ENCODE measurements around the gene RBM3.

Gene RBM3

GRCh38 chrX:48617542-48618340 lies 43.5 kb downstream of the RBM3 start:
- DNase-seq (ENCODE audit: low read depth in 2 of 3, low spot score in 2 of 3) = no peak

DNA sequence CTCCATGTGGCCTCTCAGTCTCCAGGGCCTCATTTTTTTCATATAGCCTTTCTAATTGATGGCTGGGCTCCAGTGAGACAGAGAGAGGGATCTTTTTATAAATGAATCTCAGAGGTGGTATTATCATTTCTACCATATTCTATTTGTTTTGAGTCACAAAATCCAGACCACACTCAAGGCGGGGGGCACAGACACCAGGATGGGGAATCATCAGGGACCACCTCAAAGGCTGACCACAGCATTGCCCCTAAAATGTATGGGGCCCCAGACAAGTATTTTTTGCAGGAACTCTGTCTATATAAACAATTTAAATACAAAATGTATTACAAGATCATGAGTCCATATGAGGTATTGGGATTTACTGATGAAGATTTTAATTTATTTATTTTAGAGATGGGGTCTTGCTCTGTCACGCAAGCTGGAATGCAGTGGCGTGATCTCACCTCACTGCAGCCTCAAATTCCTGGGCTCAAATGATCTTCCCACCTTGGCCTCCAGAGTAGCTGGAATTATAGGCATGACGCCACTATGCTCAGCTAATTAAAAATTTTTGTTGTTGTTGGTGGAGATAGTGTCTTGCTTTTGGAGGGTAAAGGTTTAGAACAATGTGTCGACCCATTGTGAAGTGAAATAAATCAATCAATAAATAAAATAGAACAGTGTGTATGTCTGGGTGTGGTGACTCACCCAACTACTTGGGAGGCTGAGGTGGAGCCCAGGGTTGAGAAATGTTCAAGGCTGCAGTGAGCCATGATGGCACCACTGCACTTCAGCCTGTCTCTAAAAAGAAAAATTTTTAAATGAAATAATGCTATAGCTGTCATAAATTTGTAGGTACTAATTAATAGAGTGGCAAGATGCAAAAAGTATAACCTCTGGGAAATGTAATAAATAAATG lies 52.4 kb downstream of the RBM3 start:
- DNase-seq (ENCODE audit: low read depth in 2 of 3, low spot score in 2 of 3) = no peak

Measured in activated CD8-positive, alpha-beta memory T cell treated with anti-CD3 and anti-CD28 coated beads for 48 hours (primary cell).